ENCODE results near the gene ANXA11. TPM values are rescaled to one million over a fixed set of nuclear protein-coding genes. Genes with fewer than 3 reads are reported as not detected.

ANXA11 gene
- total and polyA plus RNA-seq, 2 of the 8 experiments (the other 6 are each of a cell fraction or from before 2014, with no cell fraction given) = 40.5 to 84.9 TPM

GRCh38 chr10:80196270-80196949 is 8.9 kb downstream of the ANXA11 start (continued):
- TF ChIP-seq CHD7 (IDR thresholded peaks at IDR 0.05; ENCODE audit: insufficient replicate concordance, low read length) (no peak), BACH1 (IDR thresholded peaks at IDR 0.05; ENCODE audit: low read length) (no peak)
